K562 (cell line): Measurements from ENCODE around the gene ZDHHC14. TPM values are rescaled to one million over a fixed set of nuclear protein-coding genes. Genes with fewer than 3 reads are reported as not detected.
A peak's percentile ranks its signal among the peaks of the same experiment; 100 is the strongest.

Source experiments
- BDP1 ChIP-seq: IDR thresholded peaks from 3 replicates; pipeline ENCODE4 v1.6.1; 2011; ENCODE audit not compliant: insufficient read length, insufficient read depth
- BRD4 ChIP-seq: fragments of 200-600 bp; sonication (generic); IDR thresholded peaks from 2 replicates; pipeline ENCODE4 v1.6.1; 2017; ENCODE audit warnings: inconsistent platforms
- BRD9 ChIP-seq: fragments of 450-650 bp; IDR thresholded peaks from 2 replicates; pipeline ENCODE4 v1.6.1; 2018; ENCODE audit warnings: low read depth; ENCODE audit not compliant: partially characterized antibody
- CTCF ChIP-seq, 3 experiments: IDR thresholded peaks in 2 of 3; conservative IDR thresholded peaks in 1 of 3; 2 replicates each; pipeline ENCODE4 v1.5.1; 2011 to 2012; ENCODE audit warnings: low read length in 3 of 3, mild to moderate bottlenecking in 3 of 3, control low read depth in 2 of 3, improper control_type of control experiment in 1 of 3, inconsistent platforms in 1 of 3, low read depth in 1 of 3, mixed read lengths in 1 of 3, moderate library complexity in 1 of 3; ENCODE audit not compliant: insufficient read depth in 2 of 3
- E2F3 ChIP-seq: fragments of 250-450 bp; sonication (Bioruptor Pico); IDR thresholded peaks from 2 replicates; pipeline ENCODE4 v1.4.0; 2020; ENCODE audit warnings: mild to moderate bottlenecking
- ELF1 ChIP-seq: fragments of 200-800 bp; sonication (Bioruptor generic); IDR thresholded peaks from 2 replicates; pipeline ENCODE4 v1.6.1; 2016; ENCODE audit warnings: missing genetic modification characterization, missing compliant biosample characterization
- PKNOX1 ChIP-seq: fragments of 450-650 bp; IDR thresholded peaks from 2 replicates; pipeline ENCODE4 v1.6.1; 2016
- POLR2AphosphoS2 ChIP-seq: IDR thresholded peaks from 2 replicates; pipeline ENCODE4 v1.6.1; 2012; ENCODE audit warnings: low read length, improper control_type of control experiment
- SMAD3 ChIP-seq: fragments of 450-650 bp; formaldehyde crosslinking; conservative IDR thresholded peaks from 2 replicates; pipeline ENCODE4 v1.4.0; 2020; ENCODE audit warnings: mild to moderate bottlenecking
- TFE3 ChIP-seq: fragments of 450-650 bp; formaldehyde crosslinking; IDR thresholded peaks from 2 replicates; pipeline ENCODE4 v1.4.0; 2020; ENCODE audit warnings: mild to moderate bottlenecking, mixed read lengths
- ZBTB7A ChIP-seq: IDR thresholded peaks from 2 replicates; pipeline ENCODE4 v1.6.1; 2011; ENCODE audit warnings: low read depth, mild to moderate bottlenecking, low read length, moderate library complexity, borderline replicate concordance; ENCODE audit not compliant: control insufficient read depth
- ZNF639 ChIP-seq, 2 experiments: fragments of 200-800 bp in 1 of 2; sonication (Bioruptor generic) in 1 of 2; sonication (generic) in 1 of 2; formaldehyde crosslinking in 1 of 2; IDR thresholded peaks in 1 of 2; conservative IDR thresholded peaks in 1 of 2; 2 replicates each; pipeline versions ENCODE4 v1.5.0 to v1.6.1; 2016 to 2020; ENCODE audit warnings: missing compliant biosample characterization in 1 of 2, missing genetic modification characterization in 1 of 2, missing genetic modification reagents in 1 of 2
- ZNF717 ChIP-seq: fragments of 250-450 bp; sonication (Bioruptor Pico); IDR thresholded peaks from 2 replicates; pipeline ENCODE4 v1.5.0; 2021
- polyA plus RNA-seq, 8 experiments: library from polyadenylated mRNA; depleted of rRNA in 4 of 8; stranded (reverse) in 5 of 8; unstranded in 3 of 8; fragments of >200 nt; fragmentation: Nextera tagmentation in 2 of 8; fragmentation: Illumina TruSeq in 1 of 8; extraction: Ambion mirVana in 2 of 8; extraction: Trizol in 1 of 8; gene quantifications; 2 replicates each; pipeline versions ENCODE4 v1.2.1 to v1.2.3, GENCODE V29; 2011 to 2014; ENCODE audit warnings: inconsistent platforms in 1 of 8, missing spikeins in 1 of 8
- total RNA-seq, 7 experiments: library from RNA; depleted of rRNA in 6 of 7; stranded (reverse); fragments of >200 nt in 6 of 7; fragmentation: Illumina TruSeq in 2 of 7; extraction: Trizol in 2 of 7; gene quantifications; 2 replicates each; pipeline versions ENCODE4 v1.2.1 to v1.2.3, GENCODE V29; 2011 to 2021; ENCODE audit warnings: low replicate concordance in 1 of 7

The ZDHHC14 gene
- total and polyA plus RNA-seq, 9 of the 15 experiments (the other 6 are each of a cell fraction or from before 2014, with no cell fraction given), result 0.92 to 23.1 (median 13.8) TPM

GRCh38 chr6:157520117-157520406 is 139.1 kb downstream of the ZDHHC14 start (continued):
- TF ChIP-seq SMAD3 (CRISPR knock-in tag) (0 out of 2 replicates have a peak, but pooled peaks have one; percentile 16), PKNOX1 (peak; percentile 70), E2F3 (CRISPR knock-in tag) (no peak), CTCF (IDR thresholded peaks at IDR 0.05 in 2 of 3, conservative IDR thresholded peaks at IDR 0.05 in 1 of 3; ENCODE audit: insufficient read depth in 2 of 3, low read depth in 1 of 3, low read length in 3 of 3) (peak in 1 of 3 experiments; percentile 15; a peak in 1 of 6 replicates), ZNF639 (CRISPR knock-in tag; conservative IDR thresholded peaks at IDR 0.05 in 1 of 2, IDR thresholded peaks at IDR 0.05 in 1 of 2) (no peak), ELF1 (tag) (peak; percentile 10; the same call in 1 of the 2 replicates), ZBTB7A (no peak), POLR2AphosphoS2 (no peak), BDP1 (no peak), ZNF717 (CRISPR knock-in tag) (no peak), BRD4 (no peak), TFE3 (no peak), BRD9 (peak; percentile 32)
